ENCODE results near the gene KMO. TPM values are rescaled to one million over a fixed set of nuclear protein-coding genes. Genes with fewer than 3 reads are reported as not detected.

Gene KMO
- total RNA-seq, 1 experiment from 2014 or later, result not detected

DNA sequence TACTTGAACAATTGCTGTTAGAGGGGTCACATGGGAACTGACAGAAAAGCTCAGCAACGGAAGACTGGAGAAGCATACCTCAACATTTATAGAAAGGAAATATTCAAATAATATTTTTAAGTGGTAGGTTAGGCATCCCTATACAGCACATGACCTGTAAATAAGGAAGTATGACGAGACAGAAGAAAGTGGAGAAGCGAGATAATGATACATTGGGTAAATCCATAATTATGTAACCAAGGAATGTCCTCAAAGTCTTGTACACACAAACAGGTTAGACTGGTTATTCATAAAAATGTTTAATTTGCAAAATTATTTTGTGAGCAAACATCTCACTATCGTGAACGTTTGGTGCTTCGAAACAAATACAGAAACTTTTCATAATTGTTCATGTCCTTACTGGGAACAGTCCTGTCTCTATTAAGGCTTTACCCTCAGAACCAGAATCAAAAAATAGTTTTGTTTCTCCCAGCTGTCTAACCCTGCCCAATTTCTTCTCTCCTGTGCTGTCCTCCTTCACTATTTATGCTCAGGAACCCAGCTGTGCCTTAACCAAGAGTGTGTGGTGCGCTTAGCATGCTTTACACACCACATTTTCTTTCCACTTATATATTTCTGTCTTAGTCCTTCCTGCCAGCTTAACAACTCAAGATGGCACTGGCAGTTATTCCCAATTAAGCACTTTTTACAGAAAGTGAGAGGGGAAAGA lies 10.2 kb downstream of the KMO start:
- Mint-ChIP-seq H3K27ac (no peak overlapping the region), H3K4me3 (no peak overlapping the region), H3K9me3 (no peaks in the 10 kb centered on the region; a peak in 2 of 5 replicates), H3K27me3 (ENCODE audit: low read depth) (peaks cover 4% of the 10 kb centered on the region; the same call in 1 of the 2 replicates), H3K36me3 (ENCODE audit: insufficient read depth in 1 of 3, low read depth in 3 of 3) (no peaks in the 10 kb centered on the region), H3K4me1 (no peaks in the 10 kb centered on the region)
- H3K9ac ChIP-seq (ENCODE audit: extremely low read depth, insufficient read length, low read length), result no peak overlapping the region
- H2AFZ ChIP-seq (ENCODE audit: low read length), result no peak overlapping the region
- no peak overlapping the region for H3K18ac ChIP-seq (ENCODE audit: insufficient read length, low read depth, low read length)
- no peaks in the 10 kb centered on the region for H3K23me2 ChIP-seq (ENCODE audit: insufficient read length, low read depth, low read length, poor library complexity, severe bottlenecking)
- H3K79me2 ChIP-seq (ENCODE audit: insufficient read depth, low read length), result no peaks in the 10 kb centered on the region
- no peak overlapping the region for H2AK5ac ChIP-seq (ENCODE audit: insufficient read length, low read length)
- no peaks in the 10 kb centered on the region for H3K4me1 ChIP-seq (ENCODE audit: insufficient read depth, low read length)
- WGBS (ENCODE audit: extremely low coverage, insufficient read length, low lambda C conversion rate), result no CpG with 5 or more reads among the region's 7 CpGs
- no peaks in the 10 kb centered on the region for H4K20me1 ChIP-seq (ENCODE audit: control insufficient read depth, insufficient read depth, insufficient read length)
- DNase-seq, result no peak
- H3K27ac ChIP-seq (ENCODE audit: insufficient read length, low read depth, low read length), result no peak overlapping the region
- TF ChIP-seq CTCF (conservative IDR thresholded peaks at IDR 0.05), result no peak
- H4K91ac ChIP-seq (ENCODE audit: insufficient read length, low read depth, low read length), result no peak overlapping the region
- no peak overlapping the region for H3K4ac ChIP-seq (ENCODE audit: low read depth, low read length)
- H4K5ac ChIP-seq (ENCODE audit: insufficient read length, low read depth, low read length), result no peak overlapping the region
- H2BK5ac ChIP-seq (ENCODE audit: insufficient read length, low read length), result no peak overlapping the region
- no peaks in the 10 kb centered on the region for H3K79me1 ChIP-seq (ENCODE audit: insufficient read depth, low read depth, low read length, poor library complexity, severe bottlenecking)
- no peak overlapping the region for H3K4me2 ChIP-seq (ENCODE audit: insufficient read depth, insufficient read length, low read length)
- no peak overlapping the region for H3T11ph ChIP-seq (ENCODE audit: low read length)
- no peak overlapping the region for H2BK15ac ChIP-seq (ENCODE audit: low read depth, low read length)
- H2BK12ac ChIP-seq (ENCODE audit: insufficient read length, low read depth, low read length), result no peak overlapping the region
- no peak overlapping the region for H2BK20ac ChIP-seq (ENCODE audit: low read depth, low read length, poor library complexity, severe bottlenecking)
- H3K23ac ChIP-seq (ENCODE audit: insufficient read length, low read depth, low read length), result no peak overlapping the region
- H3K14ac ChIP-seq (ENCODE audit: insufficient read depth, low read length), result no peak overlapping the region
- H3K27me3 ChIP-seq (ENCODE audit: insufficient read depth, low read length), result no peaks in the 10 kb centered on the region
- H4K8ac ChIP-seq (replicated peaks; ENCODE audit: insufficient read length, low read depth, low read length), result no peak overlapping the region
- no peaks in the 10 kb centered on the region for H3K9me3 ChIP-seq (ENCODE audit: control insufficient read depth, low read depth, low read length)
- no peak overlapping the region for H3K56ac ChIP-seq (ENCODE audit: insufficient read length, low read depth, low read length)
- H2BK120ac ChIP-seq (ENCODE audit: low read depth, low read length, poor library complexity, severe bottlenecking), result no peak overlapping the region
